B cell (primary cell): Measurements from ENCODE around the gene CDYL2.

Experiments used
- CTCF ChIP-seq: fragments of 200-600 bp; IDR thresholded peaks from one replicate; pipeline ENCODE4 v1.8.0; 2022; ENCODE audit warnings: antibody characterized with exemption, mild to moderate bottlenecking
- EZH2 ChIP-seq: IDR thresholded peaks from 2 replicates; pipeline ENCODE4 v1.6.1; 2012; ENCODE audit warnings: borderline replicate concordance, low read depth, mild to moderate bottlenecking, moderate library complexity, low read length; ENCODE audit not compliant: insufficient read depth, poor library complexity, severe bottlenecking

GRCh38 chr16:80606221-80606766, 198.1 kb downstream of the CDYL2 start:
- no peak for TF ChIP-seq CTCF
- TF ChIP-seq EZH2: no peak
